ENCODE results near the gene CCL4.
"Not testable (repeated sequence)": the region's sequence is repeated elsewhere in the genome, so short reads cannot be mapped to it uniquely, and the experiment has no call there.

GRCh38 chr17:36103401-36103975 is at the start of gene CCL4:
- not testable (repeated sequence) for TF ChIP-seq EZH2phosphoT487 (IDR thresholded peaks at IDR 0.05; ENCODE audit: borderline replicate concordance)
- TF ChIP-seq, protein P1, sequence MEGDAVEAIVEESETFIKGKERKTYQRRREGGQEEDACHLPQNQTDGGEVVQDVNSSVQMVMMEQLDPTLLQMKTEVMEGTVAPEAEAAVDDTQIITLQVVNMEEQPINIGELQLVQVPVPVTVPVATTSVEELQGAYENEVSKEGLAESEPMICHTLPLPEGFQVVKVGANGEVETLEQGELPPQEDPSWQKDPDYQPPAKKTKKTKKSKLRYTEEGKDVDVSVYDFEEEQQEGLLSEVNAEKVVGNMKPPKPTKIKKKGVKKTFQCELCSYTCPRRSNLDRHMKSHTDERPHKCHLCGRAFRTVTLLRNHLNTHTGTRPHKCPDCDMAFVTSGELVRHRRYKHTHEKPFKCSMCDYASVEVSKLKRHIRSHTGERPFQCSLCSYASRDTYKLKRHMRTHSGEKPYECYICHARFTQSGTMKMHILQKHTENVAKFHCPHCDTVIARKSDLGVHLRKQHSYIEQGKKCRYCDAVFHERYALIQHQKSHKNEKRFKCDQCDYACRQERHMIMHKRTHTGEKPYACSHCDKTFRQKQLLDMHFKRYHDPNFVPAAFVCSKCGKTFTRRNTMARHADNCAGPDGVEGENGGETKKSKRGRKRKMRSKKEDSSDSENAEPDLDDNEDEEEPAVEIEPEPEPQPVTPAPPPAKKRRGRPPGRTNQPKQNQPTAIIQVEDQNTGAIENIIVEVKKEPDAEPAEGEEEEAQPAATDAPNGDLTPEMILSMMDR (conservative IDR thresholded peaks at IDR 0.05; ENCODE audit: low read length), result not testable (repeated sequence)
